Mucosa of rectum (tissue), 2 donors: Measurements from ENCODE around the gene RIMOC1.

ENCODE experiments used
- H3K27ac ChIP-seq, 2 donors: one replicate each; pipeline ENCODE4 v1.7.0; 2013; ENCODE audit warnings: inconsistent platforms in 2 of 2, low read depth in 2 of 2, low read length in 2 of 2
- H3K27me3 ChIP-seq, 2 donors: one replicate each; pipeline ENCODE4 v1.7.0; 2013; ENCODE audit warnings: low read length in 2 of 2; ENCODE audit not compliant: control insufficient read depth in 2 of 2, insufficient read depth in 2 of 2
- H3K36me3 ChIP-seq, 2 donors: one replicate each; pipeline ENCODE4 v1.7.0; 2013; ENCODE audit warnings: low read length in 2 of 2; ENCODE audit not compliant: control insufficient read depth in 2 of 2, insufficient read depth in 2 of 2
- H3K4me1 ChIP-seq, 2 donors: one replicate each; pipeline ENCODE4 v1.7.0; 2013; ENCODE audit warnings: low read length in 2 of 2, mild to moderate bottlenecking in 1 of 2; ENCODE audit not compliant: control insufficient read depth in 2 of 2, insufficient read depth in 2 of 2
- H3K4me3 ChIP-seq, 2 donors: one replicate each; pipeline ENCODE4 v1.7.0; 2013; ENCODE audit warnings: low read length in 2 of 2
- H3K9ac ChIP-seq, 2 donors: one replicate each; pipeline ENCODE4 v1.7.0; 2013; ENCODE audit warnings: low read length in 2 of 2, low read depth in 1 of 2, mild to moderate bottlenecking in 1 of 2
- H3K9me3 ChIP-seq, 2 donors: one replicate each; pipeline ENCODE4 v1.7.0; 2013; ENCODE audit warnings: low read length in 2 of 2; ENCODE audit not compliant: control insufficient read depth in 2 of 2
- donor health status: healthy.
- donor health status: Normal muscosa, but diverticular disease.

Gene RIMOC1

DNA sequence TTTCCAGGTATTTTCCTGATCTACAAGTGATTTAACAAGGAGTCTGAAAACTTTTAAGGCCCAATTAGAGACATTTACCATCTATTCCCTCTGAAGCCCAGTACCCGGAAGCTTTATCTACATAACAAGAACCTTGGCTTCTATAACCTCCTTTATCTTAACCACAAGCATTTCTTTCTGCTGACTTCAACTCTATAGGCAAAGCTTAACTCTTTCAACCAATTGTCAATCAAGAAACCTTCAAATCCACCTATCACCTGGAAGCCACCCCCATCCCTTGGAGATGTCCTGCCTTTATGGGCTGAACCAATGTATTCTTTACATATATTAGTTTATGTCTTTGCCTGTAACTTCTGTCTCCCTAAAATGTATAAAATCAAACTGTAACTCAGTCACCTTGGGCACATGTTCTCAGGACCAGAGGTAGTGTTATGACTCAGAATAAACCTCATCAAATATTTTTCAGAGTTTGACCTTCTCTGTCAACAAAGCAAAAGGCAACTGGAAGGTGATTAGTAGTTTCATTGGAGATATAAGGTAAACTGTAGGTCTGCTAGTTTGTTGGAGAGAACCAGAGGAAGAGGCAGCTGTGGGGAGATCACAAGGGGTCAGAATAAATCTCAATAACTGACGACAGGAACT, 13.0 kb upstream of the RIMOC1 start:
- Histone ChIP-seq H3K9me3 (no peaks in the 10 kb centered on the region), H3K4me1 (no peaks in the 10 kb centered on the region), H3K36me3 (no peaks in the 10 kb centered on the region), H3K9ac (no peak overlapping the region), H3K4me3 (no peak overlapping the region), H3K27me3 (peaks cover 0 to 7% of the 10 kb centered on the region in 2 donors), H3K27ac (no peak overlapping the region)

DNA sequence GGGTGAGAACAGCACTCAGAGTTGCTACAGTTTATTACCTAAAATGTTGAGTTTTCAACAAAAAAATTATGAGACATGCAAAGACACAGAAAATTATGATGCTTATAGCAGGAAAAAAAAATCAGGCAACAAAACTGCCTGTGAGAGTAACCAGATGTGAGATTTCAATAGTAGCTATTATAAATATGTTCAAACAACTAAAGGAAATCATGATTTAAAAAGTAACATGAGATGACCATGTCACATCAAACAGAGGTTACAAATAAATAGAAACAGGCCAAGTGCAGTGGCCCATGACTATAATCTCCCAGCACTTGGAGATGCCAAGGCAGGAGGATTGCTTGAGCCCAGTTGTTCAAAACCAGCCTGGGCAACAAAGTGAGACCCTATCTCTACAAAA, 12.1 kb upstream of the RIMOC1 start:
- no peaks in the 10 kb centered on the region for H3K36me3 ChIP-seq
- no peaks in the 10 kb centered on the region for H3K4me1 ChIP-seq
- no peak overlapping the region for H3K9ac ChIP-seq
- H3K27me3 ChIP-seq = peaks cover 0 to 7% of the 10 kb centered on the region in 2 donors
- H3K4me3 ChIP-seq = no peak overlapping the region
- no peak overlapping the region for H3K27ac ChIP-seq
- no peaks in the 10 kb centered on the region for H3K9me3 ChIP-seq

DNA sequence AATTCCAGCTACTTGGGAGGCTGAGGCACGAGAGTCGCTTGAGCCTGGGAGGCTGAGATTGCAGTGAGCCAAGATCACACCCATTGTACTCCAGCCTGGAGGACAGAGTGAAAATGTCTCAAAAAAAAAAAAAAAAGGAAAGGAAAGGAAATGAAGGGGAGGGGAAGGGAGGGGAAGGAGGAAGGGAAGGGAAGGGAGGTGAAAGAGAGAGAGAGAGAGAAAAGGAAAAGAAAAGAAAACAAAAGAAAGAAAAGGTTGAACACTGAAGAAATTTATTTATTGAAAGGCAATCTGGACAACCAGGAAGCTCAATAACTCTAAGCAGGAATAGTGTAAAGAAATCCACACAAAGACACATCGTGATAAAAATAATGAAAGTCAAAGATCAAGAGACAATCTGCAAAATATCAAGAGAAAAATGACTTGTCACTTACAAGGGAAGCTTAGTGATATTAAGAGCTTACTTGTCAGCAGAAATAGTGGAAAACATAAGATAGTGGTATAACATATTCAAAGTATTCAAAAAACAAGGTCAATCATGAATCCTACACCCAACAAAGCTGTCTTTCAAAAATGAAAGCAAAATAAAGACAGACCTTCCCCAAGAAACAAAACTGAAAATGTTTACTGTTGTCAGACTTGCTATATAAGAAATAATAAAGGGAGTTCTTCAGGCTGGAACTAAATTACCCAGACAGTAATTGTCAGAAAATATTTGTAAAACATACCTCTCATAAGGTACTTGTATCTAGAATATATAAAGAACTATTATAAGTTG, 10.9 kb upstream of the RIMOC1 start:
- Histone ChIP-seq H3K27me3 (peaks cover 0 to 4% of the 10 kb centered on the region in 2 donors), H3K27ac (no peak overlapping the region), H3K9ac (no peak overlapping the region), H3K4me1 (no peaks in the 10 kb centered on the region), H3K36me3 (no peaks in the 10 kb centered on the region), H3K9me3 (no peaks in the 10 kb centered on the region), H3K4me3 (no peak overlapping the region)

DNA sequence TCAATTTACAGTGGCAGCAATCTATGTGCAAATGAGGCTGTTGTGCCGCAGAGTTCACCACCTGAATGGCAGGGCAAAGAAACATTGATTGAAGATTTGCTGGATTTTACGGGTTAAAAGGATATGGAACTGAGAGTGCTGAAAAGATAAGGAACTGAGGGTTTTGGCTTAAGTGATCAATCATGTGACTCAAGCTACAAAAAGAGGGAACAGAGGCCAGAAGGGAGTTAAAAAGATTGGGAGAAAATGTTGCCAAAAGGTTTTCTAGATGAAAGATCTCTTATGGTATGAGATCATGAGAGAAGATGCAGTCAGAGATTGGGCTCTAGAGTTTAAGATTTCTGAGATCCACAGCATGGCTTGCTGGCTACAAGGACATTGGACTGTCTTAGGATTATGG, 7.9 kb upstream of the RIMOC1 start:
- Histone ChIP-seq H3K4me3 (no peak overlapping the region), H3K36me3 (no peaks in the 10 kb centered on the region)

DNA sequence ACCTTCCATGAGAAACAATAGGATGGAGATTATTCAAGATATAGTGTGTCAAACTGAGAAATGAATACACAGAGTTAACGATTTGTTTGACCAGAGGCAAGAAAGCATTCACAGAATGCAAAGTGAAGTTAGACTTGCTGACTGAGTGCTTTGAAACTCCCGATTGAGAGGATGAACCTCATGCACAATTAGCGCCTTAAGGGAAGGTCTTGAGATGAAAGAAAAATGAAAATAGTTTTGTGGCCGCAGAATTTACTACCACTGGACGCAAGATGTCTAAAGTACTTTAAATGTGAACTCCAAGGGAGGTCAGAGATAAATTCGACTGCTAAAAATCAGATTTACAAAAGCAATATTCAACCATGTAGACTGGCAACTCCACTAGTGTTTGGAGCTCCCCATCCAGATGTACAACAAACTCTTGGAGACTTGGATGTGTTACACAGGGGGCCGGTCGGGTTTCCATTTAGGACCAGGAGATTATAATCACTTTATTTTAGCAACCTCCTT, 707 bp upstream of the RIMOC1 start:
- Histone ChIP-seq H3K27ac (peak overlapping the region; percentile 87 to 89), H3K9me3 (no peaks in the 10 kb centered on the region), H3K27me3 (no peaks in the 10 kb centered on the region), H3K4me3 (peak overlapping the region; percentile 91 to 96), H3K36me3 (peaks cover 5 to 6% of the 10 kb centered on the region in 2 donors), H3K9ac (peak overlapping the region; percentile 72 to 74), H3K4me1 (peaks cover 13 to 14% of the 10 kb centered on the region in 2 donors)

More for the DNA sequence above, 7.9 kb upstream of the RIMOC1 start:
- Histone ChIP-seq H3K4me1 (no peaks in the 10 kb centered on the region), H3K9me3 (no peaks in the 10 kb centered on the region), H3K27me3 (peaks cover 0 to 4% of the 10 kb centered on the region in 2 donors), H3K9ac (no peak overlapping the region), H3K27ac (no peak overlapping the region)

DNA sequence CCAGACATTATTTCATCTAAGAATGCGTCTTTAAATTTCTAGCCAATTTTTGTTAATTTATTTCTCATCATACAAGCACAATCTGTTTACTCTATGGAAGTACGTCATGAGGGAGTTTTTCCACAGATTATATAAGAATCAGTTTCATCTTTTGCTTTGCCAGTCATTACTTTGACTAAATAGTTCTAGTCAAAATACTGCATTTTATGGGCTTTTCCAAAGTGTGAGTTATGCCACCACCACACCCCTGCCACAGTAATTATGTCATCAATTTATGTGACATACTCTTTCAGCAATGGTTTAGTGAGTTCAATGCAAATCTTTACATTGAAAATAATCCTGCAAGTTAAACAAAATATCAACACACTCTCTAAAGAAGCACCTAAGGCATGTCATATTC, 2.0 kb downstream of the RIMOC1 start:
- H3K9ac ChIP-seq = no peak overlapping the region
- H3K4me3 ChIP-seq = no peak overlapping the region
- H3K27me3 ChIP-seq = no peaks in the 10 kb centered on the region
- no peaks in the 10 kb centered on the region for H3K9me3 ChIP-seq
- H3K4me1 ChIP-seq = peaks cover 13 to 14% of the 10 kb centered on the region in 2 donors
- H3K27ac ChIP-seq = no peak overlapping the region
- peaks cover 24 to 26% of the 10 kb centered on the region in 2 donors for H3K36me3 ChIP-seq

DNA sequence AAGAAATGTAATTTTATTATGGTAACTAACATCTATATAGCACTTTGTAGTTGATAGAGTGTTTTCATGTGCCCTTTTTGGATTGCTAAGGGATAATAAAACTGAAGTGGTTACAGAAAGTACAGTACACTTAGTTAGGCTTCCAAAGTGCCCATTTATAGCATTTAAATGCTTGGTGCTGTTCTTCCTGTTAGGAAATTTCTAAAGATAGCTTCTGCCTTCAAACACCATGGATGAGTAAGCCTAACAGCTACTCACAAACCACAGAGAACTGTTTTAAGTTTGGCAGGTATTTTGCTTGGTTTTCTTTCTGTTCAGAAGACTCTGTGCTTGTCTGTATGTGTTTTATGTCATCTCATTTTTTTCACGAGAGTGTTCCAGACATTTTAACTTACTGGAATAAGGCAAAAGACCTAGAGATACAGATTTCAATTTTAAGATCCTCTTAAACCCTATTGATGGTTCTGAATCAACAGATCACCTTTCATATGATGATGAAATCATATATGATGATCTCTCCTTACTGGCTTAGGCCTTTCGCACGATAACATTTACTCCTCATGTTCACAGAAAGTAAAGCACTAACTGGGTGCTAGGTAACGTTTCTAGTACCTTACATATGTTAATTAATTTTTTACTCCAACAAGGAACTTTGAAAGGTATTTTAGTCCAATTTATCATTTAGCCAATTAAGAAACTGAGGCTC, 4.4 kb downstream of the RIMOC1 start:
- H3K27me3 ChIP-seq = no peaks in the 10 kb centered on the region
- H3K36me3 ChIP-seq = peaks cover 43 to 45% of the 10 kb centered on the region in 2 donors
- no peak overlapping the region for H3K27ac ChIP-seq
- no peak overlapping the region for H3K9ac ChIP-seq
- no peak overlapping the region for H3K4me3 ChIP-seq
- H3K4me1 ChIP-seq = peaks cover 8 to 10% of the 10 kb centered on the region in 2 donors
- no peaks in the 10 kb centered on the region for H3K9me3 ChIP-seq

DNA sequence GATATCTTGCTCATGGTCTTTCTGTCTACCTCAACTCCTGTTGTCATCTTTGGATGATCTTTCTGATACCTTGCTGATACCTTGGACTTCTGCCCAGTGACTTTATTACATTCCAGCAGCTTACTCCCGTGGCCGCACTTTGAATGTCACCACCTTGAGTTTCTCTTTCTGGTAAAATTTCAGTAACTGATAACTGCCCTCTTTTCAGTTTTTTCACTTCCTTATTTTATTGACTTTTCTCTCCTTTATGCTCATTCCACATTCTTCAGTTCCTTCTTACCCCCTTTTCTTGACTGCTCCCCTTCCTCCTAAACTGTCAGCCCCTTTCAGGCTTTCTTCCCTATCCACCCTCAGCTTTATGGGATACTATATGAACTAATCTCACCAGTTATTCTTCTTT, 14.0 kb downstream of the RIMOC1 start:
- Histone ChIP-seq H3K36me3 (peaks cover 36 to 50% of the 10 kb centered on the region in 2 donors), H3K4me1 (no peaks in the 10 kb centered on the region), H3K9ac (no peak overlapping the region), H3K27me3 (no peaks in the 10 kb centered on the region), H3K27ac (no peak overlapping the region), H3K9me3 (no peaks in the 10 kb centered on the region), H3K4me3 (no peak overlapping the region)

DNA sequence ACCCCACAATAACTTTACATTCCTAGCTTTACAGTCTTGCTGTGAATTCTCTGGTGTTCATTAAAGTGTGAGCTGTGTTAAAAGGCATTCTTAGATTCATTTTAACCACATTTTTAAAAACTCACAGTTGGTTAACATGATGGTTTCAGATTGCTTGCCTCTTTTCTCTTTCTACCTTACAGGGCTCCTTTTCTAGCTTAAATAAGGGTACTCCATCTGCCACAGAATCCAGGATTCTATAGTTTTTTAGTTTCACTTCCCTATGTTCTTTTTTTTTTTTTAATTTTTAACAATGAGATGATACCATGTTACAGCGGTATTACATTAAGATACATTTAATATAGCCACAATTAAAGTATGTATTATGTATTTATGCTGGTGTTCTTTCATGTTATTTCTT, 17.0 kb downstream of the RIMOC1 start:
- Histone ChIP-seq H3K36me3 (peaks cover 30 to 38% of the 10 kb centered on the region in 2 donors), H3K27ac (no peak overlapping the region), H3K9ac (no peak overlapping the region), H3K4me1 (peaks cover 3 to 11% of the 10 kb centered on the region in 2 donors), H3K4me3 (no peak overlapping the region), H3K9me3 (no peaks in the 10 kb centered on the region), H3K27me3 (no peaks in the 10 kb centered on the region)

DNA sequence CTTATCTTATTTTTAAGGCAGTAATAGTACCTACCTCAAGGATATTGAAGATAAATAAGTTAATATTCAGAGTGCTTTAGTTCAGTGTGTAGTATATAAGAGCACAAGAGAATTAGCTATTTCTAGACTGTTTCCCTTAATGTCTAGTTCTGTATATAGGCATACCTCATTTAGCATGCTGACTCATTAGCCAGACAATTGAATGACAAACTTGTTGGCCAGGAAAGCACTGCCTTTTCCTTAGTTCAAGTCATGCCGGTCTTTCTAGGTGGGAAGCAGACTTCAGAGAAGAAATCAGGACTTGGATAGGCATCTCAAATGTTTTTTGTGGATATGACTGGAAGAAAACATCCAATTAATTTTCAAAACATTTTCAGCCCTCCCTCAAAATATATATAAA, 17.7 kb downstream of the RIMOC1 start:
- Histone ChIP-seq H3K27ac (no peak overlapping the region), H3K9me3 (no peaks in the 10 kb centered on the region), H3K4me3 (no peak overlapping the region), H3K36me3 (peaks cover 27 to 33% of the 10 kb centered on the region in 2 donors), H3K9ac (no peak overlapping the region), H3K27me3 (no peaks in the 10 kb centered on the region), H3K4me1 (peaks cover 3 to 13% of the 10 kb centered on the region in 2 donors)
